ENCODE data around the gene GRIP2.

GRIP2 gene

GRCh38 chr3:14507757-14508504 lies 32.2 kb downstream of the GRIP2 start:
- Histone ChIP-seq H2AFZ (ENCODE audit: low read length) (no peak overlapping the region), H3K4me3 (ENCODE audit: low read depth, low read length, poor library complexity, severe bottlenecking) (no peak overlapping the region), H3K27me3 (ENCODE audit: insufficient read depth, low read length) (peaks cover 8% of the 10 kb centered on the region; the same call in 1 of the 2 replicates), H3K9me2 (ENCODE audit: low read depth, low read length) (no peaks in the 10 kb centered on the region), H3K9me3 (ENCODE audit: low read length) (0 out of 2 replicates have a peak, but pooled peaks cover 2% of the 10 kb centered on the region), H3K4me1 (ENCODE audit: insufficient read depth, low read length, severe bottlenecking) (no peaks in the 10 kb centered on the region), H3K27ac (ENCODE audit: low read depth, low read length, poor library complexity, severe bottlenecking) (no peak overlapping the region), H3K4me2 (ENCODE audit: low read length) (no peak overlapping the region), H3K36me3 (ENCODE audit: insufficient read depth, low read length) (no peaks in the 10 kb centered on the region), H4K20me1 (ENCODE audit: insufficient read depth, low read length) (no peaks in the 10 kb centered on the region), H3F3A (ENCODE audit: insufficient read depth, low read length) (no peaks in the 10 kb centered on the region), H3K79me2 (ENCODE audit: insufficient read depth, low read length) (no peaks in the 10 kb centered on the region), H3K9ac (ENCODE audit: low read length) (no peak overlapping the region)
- TF ChIP-seq CTCF (IDR thresholded peaks at IDR 0.05; ENCODE audit: low read length), result no peak; the same call in 1 of the 2 replicates
- TF ChIP-seq EZH2 (IDR thresholded peaks at IDR 0.05; ENCODE audit: borderline replicate concordance, low read length), result no peak

GRCh38 chr3:14507305-14507741 lies 32.8 kb downstream of the GRIP2 start:
- Histone ChIP-seq H3F3A (ENCODE audit: insufficient read depth, low read length) (no peaks in the 10 kb centered on the region), H3K27ac (ENCODE audit: low read depth, low read length, poor library complexity, severe bottlenecking) (no peak overlapping the region), H3K27me3 (ENCODE audit: insufficient read depth, low read length) (peaks cover 9% of the 10 kb centered on the region; the same call in 1 of the 2 replicates), H3K9me2 (ENCODE audit: low read depth, low read length) (no peaks in the 10 kb centered on the region), H3K9ac (ENCODE audit: low read length) (no peak overlapping the region), H3K79me2 (ENCODE audit: insufficient read depth, low read length) (no peaks in the 10 kb centered on the region), H3K4me1 (ENCODE audit: insufficient read depth, low read length, severe bottlenecking) (no peaks in the 10 kb centered on the region), H3K36me3 (ENCODE audit: insufficient read depth, low read length) (no peaks in the 10 kb centered on the region), H3K9me3 (ENCODE audit: low read length) (peaks cover 5% of the 10 kb centered on the region; the same call in 1 of the 2 replicates), H2AFZ (ENCODE audit: low read length) (no peak overlapping the region), H3K4me2 (ENCODE audit: low read length) (no peak overlapping the region), H3K4me3 (ENCODE audit: low read depth, low read length, poor library complexity, severe bottlenecking) (no peak overlapping the region), H4K20me1 (ENCODE audit: insufficient read depth, low read length) (no peaks in the 10 kb centered on the region)
- TF ChIP-seq CTCF (IDR thresholded peaks at IDR 0.05; ENCODE audit: low read length) (peak; percentile 4; the same call in 1 of the 2 replicates), EZH2 (IDR thresholded peaks at IDR 0.05; ENCODE audit: borderline replicate concordance, low read length) (no peak)

GRCh38 chr3:14506626-14507304 lies 33.4 kb downstream of the GRIP2 start:
- H2AFZ ChIP-seq (ENCODE audit: low read length), result no peak overlapping the region
- H3K79me2 ChIP-seq (ENCODE audit: insufficient read depth, low read length), result no peaks in the 10 kb centered on the region
- no peak overlapping the region for H3K9ac ChIP-seq (ENCODE audit: low read length)
- H3K27ac ChIP-seq (ENCODE audit: low read depth, low read length, poor library complexity, severe bottlenecking), result no peak overlapping the region
- no peaks in the 10 kb centered on the region; the same call in 1 of the 2 replicates for H3K36me3 ChIP-seq (ENCODE audit: insufficient read depth, low read length)
- H3F3A ChIP-seq (ENCODE audit: insufficient read depth, low read length), result no peaks in the 10 kb centered on the region
- TF ChIP-seq CTCF (IDR thresholded peaks at IDR 0.05; ENCODE audit: low read length), result no peak
- TF ChIP-seq EZH2 (IDR thresholded peaks at IDR 0.05; ENCODE audit: borderline replicate concordance, low read length), result no peak
- H4K20me1 ChIP-seq (ENCODE audit: insufficient read depth, low read length), result no peaks in the 10 kb centered on the region
- no peaks in the 10 kb centered on the region for H3K9me2 ChIP-seq (ENCODE audit: low read depth, low read length)
- H3K4me3 ChIP-seq (ENCODE audit: low read depth, low read length, poor library complexity, severe bottlenecking), result no peak overlapping the region
- no peak overlapping the region for H3K4me2 ChIP-seq (ENCODE audit: low read length)
- H3K9me3 ChIP-seq (ENCODE audit: low read length), result peaks cover 5% of the 10 kb centered on the region; the same call in 1 of the 2 replicates
- no peaks in the 10 kb centered on the region for H3K4me1 ChIP-seq (ENCODE audit: insufficient read depth, low read length, severe bottlenecking)
- H3K27me3 ChIP-seq (ENCODE audit: insufficient read depth, low read length), result peaks cover 9% of the 10 kb centered on the region; the same call in 1 of the 2 replicates

Measured in OCI-LY1 (cell line).